AG09309 (cell line): ENCODE data around the gene DIPK1C.

Experiments used
- DNase-seq: peaks from one replicate; pipeline ENCODE4 v3.0.0-alpha.2; 2010; ENCODE audit warnings: low read depth
- H3K4me3 ChIP-seq: 2 replicates; pipeline ENCODE4 v1.5.1; 2011; ENCODE audit warnings: mild to moderate bottlenecking, low read depth, low read length, moderate library complexity; ENCODE audit not compliant: control insufficient read depth
- CTCF ChIP-seq: IDR thresholded peaks from 2 replicates; pipeline ENCODE4 v1.5.1; 2011; ENCODE audit warnings: mild to moderate bottlenecking, low read depth, low read length, inconsistent platforms; ENCODE audit not compliant: insufficient read depth, control insufficient read depth; ENCODE audit errors: missing control alignments

Gene DIPK1C

DNA sequence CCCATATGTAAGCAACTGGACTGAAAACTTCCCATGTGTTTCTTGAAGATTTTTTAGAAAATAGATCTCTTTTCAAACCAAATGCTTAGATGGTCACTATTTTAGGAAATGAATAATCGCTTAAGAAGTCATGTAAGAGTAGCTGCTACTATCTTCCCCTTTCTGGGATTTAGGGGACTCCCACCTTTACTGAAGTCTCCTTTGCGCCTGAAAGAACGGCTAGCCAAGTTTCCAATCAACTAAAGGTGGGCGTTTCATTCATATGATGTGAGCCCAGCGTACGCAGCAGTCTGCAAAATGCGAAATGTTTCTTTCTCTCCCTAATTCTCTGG is 1.1 kb downstream of the DIPK1C start:
- DNase-seq: no peak

DNA sequence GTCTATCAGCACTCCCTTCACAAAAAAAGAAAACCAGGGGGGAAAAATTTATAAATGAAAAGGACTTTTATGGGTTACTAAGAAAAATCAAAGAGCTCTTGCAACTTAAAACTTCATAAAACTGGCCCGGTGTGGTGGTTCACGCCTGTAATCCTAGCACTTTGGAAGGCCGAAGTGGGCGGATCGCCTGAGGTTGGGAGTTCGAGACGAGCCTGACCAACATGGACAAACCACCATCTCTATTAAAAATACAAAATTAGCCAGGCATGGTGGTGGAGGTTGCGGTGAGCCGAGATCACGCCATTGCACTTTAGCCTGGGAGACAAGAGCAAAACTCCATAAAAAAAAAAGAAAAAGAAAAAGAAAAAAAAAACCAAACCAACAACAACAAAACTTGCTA is 1.7 kb downstream of the DIPK1C start:
- no peak for TF ChIP-seq CTCF
- no peak for DNase-seq

More for the DNA sequence above, 1.1 kb downstream of the DIPK1C start:
- TF ChIP-seq CTCF: no peak
- no peak overlapping the region for H3K4me3 ChIP-seq

DNA sequence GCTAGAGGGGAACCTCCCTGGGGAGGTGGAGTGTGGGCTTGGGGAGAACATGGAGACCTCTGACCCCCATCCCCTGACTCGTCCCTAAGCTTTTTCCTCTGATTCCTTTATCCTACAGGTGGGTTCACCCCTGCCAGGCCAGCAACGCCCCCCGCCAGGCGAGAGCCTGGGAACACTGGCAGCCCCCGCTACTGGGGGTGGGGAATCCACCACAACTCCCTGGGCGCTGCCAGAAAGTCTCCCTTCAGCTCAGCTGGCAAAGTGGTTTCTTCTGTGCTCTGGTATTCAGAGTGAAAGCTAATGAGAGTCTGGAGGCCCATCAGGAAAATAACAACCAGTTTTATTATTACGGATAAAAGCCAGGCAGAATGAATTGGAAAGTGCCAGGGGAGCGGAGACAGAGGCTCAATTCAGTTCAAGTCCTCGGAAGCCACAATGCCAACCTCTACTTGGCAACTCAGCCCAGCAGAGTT is 2.8 kb downstream of the DIPK1C start:
- H3K4me3 ChIP-seq: no peak overlapping the region
- no peak for DNase-seq

More for the DNA sequence above, 1.7 kb downstream of the DIPK1C start:
- no peak overlapping the region for H3K4me3 ChIP-seq

GRCh38 chr18:74453642-74454198 is 3.4 kb downstream of the DIPK1C start:
- no peak for DNase-seq
- H3K4me3 ChIP-seq: no peak overlapping the region
- TF ChIP-seq CTCF: no peak

More for the DNA sequence above, 2.8 kb downstream of the DIPK1C start:
- no peak for TF ChIP-seq CTCF

DNA sequence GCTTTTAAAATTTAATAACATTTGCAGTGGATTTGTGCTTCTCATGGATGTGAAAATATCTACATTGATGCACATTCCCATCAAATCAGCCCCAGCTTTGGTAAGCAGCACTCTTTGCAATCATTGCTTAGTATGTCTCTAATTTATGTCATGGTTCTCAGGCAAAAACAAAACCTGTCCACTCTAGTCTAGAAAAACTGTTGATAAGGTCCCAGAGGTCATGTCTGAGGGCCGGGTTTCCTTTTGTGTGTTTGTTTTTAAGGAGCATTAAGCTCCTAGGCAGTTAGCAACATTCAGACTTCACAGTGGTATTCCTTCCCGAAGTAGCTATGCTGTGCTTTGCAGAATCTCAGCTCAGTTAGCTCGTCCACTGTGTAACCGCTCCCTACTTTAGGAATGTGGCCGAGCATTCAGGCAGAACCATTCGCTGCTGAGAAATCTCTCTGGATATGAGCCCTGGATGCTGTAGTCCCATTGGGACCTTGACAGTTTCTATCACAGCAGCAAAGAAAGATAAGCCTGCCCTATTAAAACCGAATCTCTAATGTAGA is 4.0 kb downstream of the DIPK1C start:
- no peak for DNase-seq
- H3K4me3 ChIP-seq: no peak overlapping the region
- no peak for TF ChIP-seq CTCF

DNA sequence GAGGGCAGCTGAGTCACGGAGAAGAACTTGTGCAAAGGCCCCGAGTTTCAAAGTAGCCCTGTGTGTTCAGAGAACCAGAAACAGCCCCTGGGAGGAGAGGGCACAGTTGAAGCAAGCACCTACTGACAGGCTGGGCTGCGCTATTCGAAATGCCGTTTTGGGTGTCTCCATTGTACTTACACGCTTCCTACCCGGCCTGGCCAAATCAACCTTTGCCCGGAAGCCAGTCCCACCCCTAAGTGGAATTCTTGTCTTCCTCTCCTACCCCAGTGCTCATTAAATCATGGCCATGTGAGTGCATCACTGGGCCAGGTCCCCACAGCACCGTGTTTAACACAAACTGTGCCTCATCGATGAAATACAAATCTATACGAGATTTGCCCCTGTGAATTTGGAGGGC is 6.0 kb downstream of the DIPK1C start:
- DNase-seq: no peak
- H3K4me3 ChIP-seq: no peak overlapping the region
- TF ChIP-seq CTCF: no peak
